ENCODE measurements around the gene ZBTB14.

Gene ZBTB14

GRCh38 chr18:5295231-5295920 is at the start of gene ZBTB14:
ZBTB14 (minus strand) TSS chr18:5295726; CDS start chr18:5293246, 2,480 bp downstream.
- peak; percentile 8 for DNase-seq

DNA sequence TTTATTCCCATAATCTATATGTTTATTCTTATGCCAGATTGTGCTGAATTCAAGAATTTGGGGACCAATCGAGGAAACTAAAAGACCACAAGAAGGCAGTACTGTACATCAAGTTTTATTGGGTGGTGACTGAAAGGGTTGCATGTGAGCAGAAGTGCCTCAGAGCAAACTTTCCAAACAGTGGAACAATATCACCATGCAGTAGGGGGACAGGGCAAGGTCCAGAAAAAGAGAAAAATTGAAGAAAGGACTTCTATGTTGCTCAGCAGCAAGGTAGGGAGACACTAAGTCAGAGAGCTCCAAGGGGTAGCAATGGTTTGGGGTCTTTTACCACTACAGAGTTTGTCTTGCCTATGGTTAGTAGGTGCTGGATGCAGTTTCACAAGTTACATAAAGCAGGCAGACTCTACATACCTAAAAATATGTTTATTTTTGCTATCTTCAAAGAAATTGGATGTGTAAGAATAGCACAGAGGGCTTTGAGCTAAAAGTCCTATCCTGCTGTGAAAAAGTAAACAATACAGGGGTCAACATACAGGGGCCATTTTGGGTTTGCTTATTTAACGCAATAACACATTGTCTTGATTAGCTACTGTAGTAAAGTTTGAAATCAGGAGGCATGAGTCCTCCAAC is 43.8 kb upstream of the ZBTB14 start:
- DNase-seq = no peak

GRCh38 chr18:5334456-5335075 is 39.0 kb upstream of the ZBTB14 start:
- DNase-seq = no peak

DNA sequence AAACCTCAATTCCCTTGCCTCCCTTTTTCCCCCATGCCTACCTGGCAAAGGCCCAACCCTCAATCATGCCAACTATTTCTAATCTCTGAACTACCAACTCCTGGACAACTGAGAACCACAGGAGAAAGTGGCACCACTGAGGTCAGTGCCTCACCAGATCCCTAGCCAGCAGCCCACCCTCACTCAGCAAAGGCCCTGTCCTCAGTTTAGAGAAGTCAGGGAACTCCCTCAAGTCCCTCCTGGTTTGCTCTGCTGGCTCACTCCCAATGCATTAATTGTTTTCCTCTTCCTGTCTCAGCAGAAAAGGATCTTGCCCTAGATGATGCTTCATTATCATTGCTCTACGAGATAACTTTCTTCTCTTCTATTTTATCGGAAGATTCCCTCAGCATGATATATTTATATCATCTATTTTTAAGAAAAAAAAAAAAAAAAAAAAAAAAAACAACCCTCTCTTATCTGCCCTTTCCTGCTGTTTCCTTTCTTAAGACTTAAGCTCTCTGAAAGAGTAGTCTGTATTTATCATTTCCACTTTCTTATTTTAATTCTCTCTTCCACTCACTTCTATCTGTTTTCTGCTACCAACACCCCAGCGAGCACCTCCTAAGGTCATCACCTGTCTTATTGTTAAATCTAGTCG is 22.7 kb upstream of the ZBTB14 start:
- DNase-seq = no peak

DNA sequence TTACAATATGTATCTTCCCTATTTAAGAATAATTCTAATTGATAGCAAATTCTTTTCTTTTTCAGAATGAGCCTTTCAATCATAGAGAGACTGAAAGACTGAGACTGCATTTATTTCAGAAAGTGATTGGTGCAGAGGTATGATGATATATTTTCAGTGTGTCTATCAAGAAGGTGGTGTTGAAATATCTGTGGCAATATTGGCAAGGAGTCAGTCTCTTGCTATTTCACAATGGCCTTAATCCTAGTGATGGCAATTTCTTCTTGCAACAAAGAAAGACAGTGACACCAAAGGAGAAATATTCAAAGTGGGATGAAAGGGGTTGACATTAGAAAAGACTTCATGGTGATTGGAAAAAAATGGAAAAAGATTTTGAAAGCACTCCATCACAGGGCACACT is 21.7 kb upstream of the ZBTB14 start:
- DNase-seq = no peak

GRCh38 chr18:5315838-5316237 is 20.3 kb upstream of the ZBTB14 start:
- no peak for DNase-seq

DNA sequence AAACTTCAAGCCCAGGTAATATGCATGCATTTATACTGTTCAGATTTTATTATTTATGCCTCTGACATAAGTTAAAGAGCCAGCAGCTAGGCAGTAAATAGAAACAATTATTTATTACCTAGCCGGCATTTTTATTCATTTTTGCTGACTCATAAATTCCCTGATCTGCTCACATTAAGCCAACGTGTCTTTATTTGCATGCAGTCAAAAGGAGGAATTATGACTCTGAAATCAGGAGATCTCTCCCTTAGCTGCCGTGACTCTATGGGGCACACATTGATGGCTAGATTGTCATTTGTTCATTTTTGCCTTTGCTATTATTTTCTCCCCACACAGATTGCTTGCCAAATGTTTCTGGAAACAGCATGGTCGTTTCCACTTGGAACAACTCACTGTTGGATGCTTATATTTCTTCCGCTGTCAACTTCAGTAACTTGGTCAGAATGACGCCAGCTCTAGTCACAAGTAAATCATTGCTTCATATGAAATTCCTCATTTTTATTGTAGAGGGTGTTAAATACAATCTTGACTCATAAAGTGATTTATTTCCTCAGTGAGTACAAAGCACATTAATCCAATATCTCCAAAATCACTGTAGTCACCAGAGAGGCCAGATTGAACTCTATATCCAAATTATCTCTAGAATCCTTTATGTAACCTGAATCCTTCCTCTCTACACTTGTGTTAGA is 15.9 kb upstream of the ZBTB14 start:
- no peak for DNase-seq

DNA sequence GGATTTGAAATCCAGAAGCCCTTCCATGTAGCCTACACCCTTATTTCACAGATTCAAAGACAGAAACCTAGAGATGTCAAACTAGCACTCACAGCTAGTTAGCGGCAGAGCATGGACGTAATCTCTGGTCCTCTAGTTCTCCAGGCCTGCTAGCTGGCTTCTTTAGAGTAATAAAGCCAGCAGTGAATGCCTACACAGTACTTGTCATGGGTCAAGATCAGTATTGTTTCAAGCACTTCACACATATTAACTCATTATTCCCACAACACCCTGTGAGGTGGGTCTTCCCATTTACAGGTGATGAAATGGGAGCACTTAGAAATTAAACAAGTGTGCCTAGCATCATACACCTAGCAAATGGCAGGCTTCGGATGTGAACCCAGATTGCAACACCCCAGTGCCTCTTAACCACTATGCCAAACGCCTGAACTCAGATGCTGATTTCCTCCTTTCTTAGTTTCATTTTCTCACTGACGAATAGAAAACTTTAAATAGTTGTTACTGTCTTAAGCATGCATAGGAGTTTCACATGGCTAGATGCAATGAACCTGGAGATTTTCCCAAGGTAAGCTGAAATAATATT is 14.5 kb upstream of the ZBTB14 start:
- DNase-seq = no peak

DNA sequence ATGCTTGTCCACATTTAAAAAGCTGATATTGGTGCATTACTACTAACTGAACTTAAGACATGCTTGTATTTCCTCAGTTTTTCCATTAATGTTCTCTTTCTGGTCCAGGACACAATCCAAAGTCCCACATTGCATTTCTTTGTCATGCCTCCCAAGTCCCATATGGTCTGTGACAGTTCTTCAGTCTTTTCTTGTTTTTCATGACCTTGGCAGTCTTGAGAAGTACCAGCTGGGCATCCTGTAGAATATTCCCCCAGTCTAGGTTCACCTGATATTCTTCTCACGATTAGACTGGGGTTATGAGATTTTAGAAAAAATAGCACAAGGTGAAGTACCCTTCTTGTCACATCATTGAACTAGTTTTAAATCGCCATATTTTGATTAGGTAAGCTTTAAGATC is 10.3 kb upstream of the ZBTB14 start:
- no peak for DNase-seq

DNA sequence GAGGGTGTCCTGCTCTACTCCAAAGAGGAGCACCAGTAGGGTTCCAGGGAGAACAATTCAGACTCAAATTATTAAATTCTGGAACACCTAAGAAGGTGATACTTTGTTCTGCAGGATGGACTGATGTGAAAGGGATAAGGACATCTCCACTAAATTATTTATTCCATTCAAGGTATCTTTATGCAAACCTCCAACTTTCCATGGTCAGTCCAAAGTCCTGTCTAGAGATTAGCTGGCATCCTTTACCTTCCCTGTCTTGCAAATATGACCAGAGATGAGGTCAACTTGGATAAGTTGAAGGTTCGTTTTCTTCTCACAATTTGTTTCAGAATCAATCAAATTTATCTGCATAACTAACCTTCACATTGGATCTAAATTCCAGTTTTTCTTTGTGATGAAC is 8.7 kb upstream of the ZBTB14 start:
- no peak for DNase-seq

DNA sequence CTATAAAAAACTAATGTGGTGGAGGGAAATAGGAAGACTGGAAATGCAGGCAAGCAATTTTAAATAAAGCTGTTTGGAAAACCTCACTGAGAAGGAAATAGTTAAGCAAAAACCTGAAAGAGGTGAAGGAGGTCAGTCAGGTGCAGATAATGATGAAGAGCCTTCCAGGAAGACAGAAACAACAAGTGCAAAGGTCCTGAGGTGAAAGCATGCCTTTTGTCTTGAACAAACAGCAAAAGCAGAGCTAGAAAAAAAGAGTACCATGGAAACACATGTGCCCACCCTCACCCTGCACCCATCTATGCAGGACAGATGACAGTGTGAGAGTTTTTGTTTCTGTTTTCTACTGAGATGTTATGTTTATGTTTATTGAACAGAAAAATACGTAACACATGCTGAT is 8.1 kb upstream of the ZBTB14 start:
- DNase-seq = no peak

DNA sequence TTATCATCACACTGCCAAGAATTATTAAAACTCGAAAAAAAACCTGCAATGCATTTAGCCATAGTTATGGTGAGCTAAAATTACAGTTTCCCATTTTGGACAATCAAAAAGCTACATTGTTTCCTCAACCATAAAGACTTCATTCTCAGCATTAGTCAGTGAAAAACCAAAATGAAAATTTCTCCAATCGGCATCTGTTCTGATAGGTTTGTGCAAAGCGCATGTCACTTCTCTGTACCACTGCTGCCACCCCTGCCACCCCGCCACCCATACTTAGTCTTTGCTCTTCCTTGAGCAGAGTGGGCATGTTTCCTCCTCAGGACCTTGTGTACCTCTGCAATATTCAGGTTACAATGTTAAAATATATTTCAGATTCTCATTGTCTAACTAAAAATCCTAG is 7.1 kb upstream of the ZBTB14 start:
- DNase-seq = no peak

DNA sequence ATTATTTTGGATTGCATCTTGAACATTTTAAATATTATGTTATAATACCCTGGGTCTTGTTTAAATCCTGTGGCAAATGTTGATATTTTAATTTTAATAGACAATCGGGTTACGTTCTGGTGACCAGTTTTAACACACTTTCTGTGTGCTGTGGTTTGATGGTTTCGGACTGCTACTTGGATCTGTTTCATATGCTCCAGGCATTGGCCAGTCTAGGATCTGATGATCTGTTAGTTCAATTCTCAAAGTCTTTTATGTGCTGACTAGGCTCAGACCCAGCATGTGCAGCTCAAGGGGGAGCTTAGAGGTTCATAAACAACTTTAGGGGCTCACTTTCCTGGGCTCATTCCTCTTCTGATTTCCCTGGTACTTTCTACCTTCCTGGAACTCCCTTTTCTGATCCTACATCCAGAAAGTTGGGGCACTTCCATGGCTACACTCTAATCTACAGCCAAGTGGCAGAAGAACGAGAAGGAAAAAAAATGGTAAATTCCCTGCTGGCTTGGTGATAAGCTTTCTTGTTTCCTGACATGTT is 5.0 kb upstream of the ZBTB14 start:
- DNase-seq = no peak

- no peak for DNase-seq
Observed at GRCh38 chr18:5298156-5298852, 2.8 kb upstream of the ZBTB14 start.

- DNase-seq = no peak
Observed at GRCh38 chr18:5297597-5297996, 2.1 kb upstream of the ZBTB14 start.

GRCh38 chr18:5296706-5297320 is 1.3 kb upstream of the ZBTB14 start:
- peak; percentile 82 for DNase-seq

DNA sequence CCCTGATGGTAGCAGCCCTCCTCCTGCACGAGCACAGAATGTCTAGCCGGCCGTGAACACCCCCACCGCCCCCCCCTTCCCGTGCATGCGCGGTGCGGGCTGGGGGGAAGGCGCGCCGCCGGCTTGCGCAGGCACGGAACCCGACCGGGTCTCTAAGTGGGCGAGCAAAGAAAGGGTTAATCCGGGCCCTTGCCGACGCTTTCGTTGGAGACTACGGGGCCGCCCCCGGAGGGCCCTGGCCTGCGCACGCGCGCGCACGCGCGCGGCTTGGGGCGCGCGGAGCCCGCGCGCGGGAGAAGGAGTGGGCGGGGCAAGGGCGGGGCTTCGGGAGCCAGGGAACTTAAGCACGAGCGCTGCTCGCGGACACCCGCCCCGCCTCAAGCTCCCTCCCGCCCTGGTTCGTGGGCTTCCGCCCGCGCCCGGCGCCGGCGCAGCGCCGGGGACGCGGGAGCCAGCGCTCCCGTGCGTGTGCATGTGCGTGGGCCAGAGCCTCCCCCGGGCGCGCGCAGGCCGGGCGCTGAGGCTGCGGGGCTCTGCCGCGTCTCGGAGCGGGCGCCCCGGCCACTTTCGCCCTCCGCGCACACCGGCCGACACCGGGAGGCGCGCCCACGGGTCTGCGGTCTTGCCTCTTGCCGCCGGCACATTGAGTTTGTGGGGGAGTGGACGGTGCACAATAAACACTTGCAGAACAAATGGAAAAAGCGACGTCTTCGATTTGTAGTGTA is 617 bp upstream of the ZBTB14 start:
- DNase-seq = peak; percentile 91

DNA sequence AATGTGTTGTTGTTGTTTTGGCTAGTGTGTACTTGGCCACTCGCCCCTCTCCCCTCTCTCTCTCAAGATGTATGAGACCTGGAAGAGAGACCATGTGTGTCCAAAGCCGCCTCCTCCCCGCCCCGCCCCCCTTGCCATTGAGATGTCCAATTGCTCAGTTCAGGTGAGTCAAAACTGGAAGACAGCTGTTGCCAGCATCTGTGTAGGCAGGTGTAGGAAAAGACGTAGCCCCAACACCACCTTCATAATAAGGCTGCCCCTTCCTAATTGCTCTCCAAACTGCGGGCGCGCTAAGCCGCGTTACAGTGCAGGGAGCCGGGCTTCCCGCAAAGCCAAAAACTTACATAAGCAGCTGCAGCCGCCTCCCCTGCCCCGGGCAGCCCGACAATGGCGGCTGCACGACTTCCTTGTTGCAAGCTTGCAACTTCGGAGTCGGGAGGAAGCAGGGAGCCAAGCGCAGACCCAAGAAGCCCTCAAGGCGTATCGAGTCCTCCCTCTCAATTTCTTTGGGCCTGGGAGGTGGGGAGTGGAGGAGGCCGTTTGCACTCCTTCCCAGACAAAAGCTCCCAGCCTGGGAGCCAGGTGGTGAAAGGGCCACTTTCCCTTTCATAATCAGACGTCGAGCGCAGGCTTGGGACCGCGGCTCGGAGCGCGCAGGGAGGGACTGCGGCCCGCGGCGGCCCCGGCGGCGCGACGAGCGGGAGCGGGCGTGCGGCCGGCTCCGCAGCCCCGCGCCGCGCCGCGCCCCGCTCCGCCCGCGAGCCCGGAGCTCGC is 882 bp downstream of the ZBTB14 start:
- no peak for DNase-seq

GRCh38 chr18:5294113-5294456 is 1.4 kb downstream of the ZBTB14 start:
- DNase-seq = no peak

DNA sequence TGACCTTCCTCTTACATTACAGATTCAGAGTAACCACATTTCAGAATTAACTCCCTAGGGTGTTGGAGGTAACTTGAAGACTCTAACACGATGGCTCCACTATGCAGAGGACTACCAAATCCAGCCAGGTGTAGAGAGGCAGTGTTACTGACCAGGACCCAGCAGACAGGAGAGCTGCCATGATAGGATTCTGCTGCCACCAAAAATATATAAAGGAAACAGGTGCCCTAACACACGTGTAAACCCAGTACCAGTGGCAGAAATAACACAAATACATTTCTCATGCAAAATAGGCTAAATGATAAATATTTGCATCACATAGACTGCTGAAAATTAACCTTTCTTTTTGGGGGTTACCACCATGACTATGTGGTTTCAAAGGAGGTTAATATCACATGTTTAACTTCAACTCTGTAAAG is 7.0 kb downstream of the ZBTB14 start:
- DNase-seq = no peak
